HG02870 (cell line): ENCODE measurements around the gene KLHL33.
A peak's percentile ranks its signal among the peaks of the same experiment; 100 is the strongest.

Experiments used
- ATAC-seq: cut with Tn5 transposase; IDR thresholded peaks from one replicate; pipeline ENCODE4 v1.9.1; 2021; ENCODE audit warnings: mild to moderate bottlenecking, moderate library complexity; ENCODE audit not compliant: unreplicated experiment

KLHL33 gene

GRCh38 chr14:20435582-20436362 lies at the start of gene KLHL33:
TSS of gene KLHL33 (minus strand) at chr14:20436166. CDS start at chr14:20435811, 355 bp downstream.
- no peak for ATAC-seq

GRCh38 chr14:20482382-20482781 lies 46.4 kb upstream of the KLHL33 start:
- no peak for ATAC-seq

GRCh38 chr14:20478894-20479293 lies 42.9 kb upstream of the KLHL33 start:
- ATAC-seq: no peak

- ATAC-seq: no peak
These were observed 41.4 kb upstream of the KLHL33 start for GRCh38 chr14:20477211-20477876.

GRCh38 chr14:20476776-20477175 lies 40.8 kb upstream of the KLHL33 start:
- ATAC-seq: no peak

- ATAC-seq: no peak
These were observed 36.7 kb upstream of the KLHL33 start for GRCh38 chr14:20472536-20473169.

- no peak for ATAC-seq
These were observed 34.6 kb upstream of the KLHL33 start for GRCh38 chr14:20470603-20470901.

- peak; percentile 47 for ATAC-seq
These were observed 34.1 kb upstream of the KLHL33 start for GRCh38 chr14:20469890-20470602.

GRCh38 chr14:20469242-20469889 lies 33.4 kb upstream of the KLHL33 start, which contains the start of gene PNP:
TSS of gene PNP (plus strand) at chr14:20469406. CDS start at chr14:20469525, 119 bp downstream.
- peak; percentile 97 for ATAC-seq

GRCh38 chr14:20468764-20469241 lies 32.8 kb upstream of the KLHL33 start:
- ATAC-seq: no peak

- ATAC-seq: peak; percentile 93
These were observed 25.5 kb upstream of the KLHL33 start, which contains the start of gene PIP4P1 for GRCh38 chr14:20461225-20462141. TSS of gene PIP4P1 (minus strand) at chr14:20461434. CDS start at chr14:20461325, 109 bp downstream.

- ATAC-seq: peak; percentile 7
These were observed 24.7 kb upstream of the KLHL33 start for GRCh38 chr14:20460458-20461224.

GRCh38 chr14:20458031-20458789 lies 22.2 kb upstream of the KLHL33 start:
- ATAC-seq: no peak

GRCh38 chr14:20456971-20457370 lies 21.0 kb upstream of the KLHL33 start:
- no peak for ATAC-seq

- peak; percentile 56 for ATAC-seq
These were observed 19.7 kb upstream of the KLHL33 start for GRCh38 chr14:20455355-20456300.

GRCh38 chr14:20454516-20455354 lies 18.8 kb upstream of the KLHL33 start, which contains the start of the genes APEX1 and OSGEP:
TSS of gene APEX1 (plus strand) at chr14:20455226. CDS start at chr14:20455646, 420 bp downstream.
TSS of gene OSGEP (minus strand) at chr14:20454812. CDS start at chr14:20454683, 129 bp downstream.
- peak; percentile 85 for ATAC-seq
